Amygdala (tissue), 56 donors: Measurements from ENCODE around the gene AHCYL1.
A peak's percentile ranks its signal among the peaks of the same experiment; 100 is the strongest.

ENCODE experiments used
- DNase-seq, 56 donors: peaks; one replicate each; lab custom pipeline; 2025; lab: John Stamatoyannopoulos, UW

Gene AHCYL1

DNA sequence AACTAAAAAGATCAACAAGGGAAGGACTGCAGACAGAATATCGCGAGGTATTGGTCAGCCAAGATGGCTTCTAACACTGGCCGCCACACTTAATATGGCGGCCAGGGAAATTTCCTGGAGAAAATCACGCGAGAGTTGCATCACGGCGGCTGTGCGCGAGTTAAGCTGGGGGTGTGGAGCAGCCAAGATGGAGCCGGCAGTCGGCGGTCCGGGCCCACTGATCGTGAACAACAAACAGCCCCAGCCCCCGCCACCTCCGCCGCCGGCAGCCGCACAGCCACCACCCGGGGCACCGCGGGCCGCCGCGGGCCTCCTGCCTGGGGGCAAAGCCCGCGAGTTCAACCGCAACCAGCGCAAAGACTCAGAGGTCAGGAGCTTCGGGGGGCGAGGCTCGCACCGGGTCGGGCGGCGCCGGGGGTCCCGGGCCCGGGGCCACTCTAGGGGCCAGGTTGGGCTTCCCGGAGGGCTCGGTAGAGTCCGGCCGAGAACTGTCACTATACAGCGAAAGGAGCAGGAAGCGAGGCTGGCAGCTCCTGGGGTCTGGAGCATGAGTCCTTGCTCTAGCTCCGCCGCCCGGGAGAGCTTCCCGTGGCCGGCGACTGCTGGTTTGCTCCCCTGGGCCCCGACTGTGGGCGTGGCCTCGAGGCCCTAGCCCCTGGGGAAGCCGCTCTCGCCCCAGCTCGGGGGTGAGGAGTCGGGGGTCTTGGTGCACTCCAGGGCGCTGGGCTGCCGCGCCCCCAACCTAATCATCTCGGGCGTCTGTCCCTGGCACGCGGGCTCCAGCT is 50.1 kb downstream of the AHCYL1 start, which contains the start of gene STRIP1:
Gene STRIP1 (plus strand): TSS at position 174 of the 785 bp plus-strand sequence. CDS start 14 bp downstream, at position 188.
- peak; percentile 21 to 92 (median 78) for DNase-seq

DNA sequence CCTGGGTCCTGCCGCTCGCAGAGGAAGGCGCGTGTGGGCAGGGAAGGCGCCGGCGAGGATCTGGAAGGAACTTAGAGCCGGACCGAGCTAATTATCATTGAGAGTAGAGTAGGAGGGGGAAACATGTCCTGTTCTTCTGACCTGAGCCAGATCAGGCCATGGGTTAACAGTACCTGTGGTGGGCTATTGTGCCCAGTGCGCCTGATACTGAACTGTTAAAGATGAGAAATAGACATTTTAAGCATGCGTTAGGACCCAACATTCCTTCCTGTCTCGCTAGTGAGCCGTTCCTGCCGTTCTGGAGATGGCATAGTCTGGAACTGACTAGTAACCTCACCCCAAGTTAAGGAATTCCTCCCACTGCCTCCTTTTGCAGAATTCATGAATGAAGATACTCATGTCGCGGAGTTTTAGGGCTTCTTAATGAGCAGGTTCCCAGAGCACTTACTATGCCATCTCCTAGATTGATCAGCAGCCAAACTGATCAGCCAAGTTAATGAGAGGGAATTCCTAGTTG is 50.7 kb downstream of the AHCYL1 start:
- peak in 1 of 56 donors; percentile 44 for DNase-seq

DNA sequence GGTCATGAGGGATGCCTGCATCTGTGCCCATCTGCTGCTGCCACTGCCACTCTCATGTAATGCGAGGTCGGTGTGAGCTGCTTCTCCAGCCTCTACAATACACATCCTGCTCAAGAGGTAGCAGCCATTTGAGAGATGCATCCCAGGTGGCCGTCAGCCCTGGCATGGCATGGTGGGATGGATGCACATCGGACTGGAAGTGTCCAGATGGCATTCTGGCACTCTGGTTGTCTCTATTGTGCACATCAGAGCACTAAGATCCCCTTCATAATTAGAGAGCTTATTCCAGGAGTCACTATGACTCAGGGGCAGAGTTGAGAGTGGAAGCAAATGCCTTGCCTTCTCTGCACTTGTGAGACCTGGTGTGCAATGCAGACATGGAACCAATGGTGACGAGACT is 53.7 kb downstream of the AHCYL1 start:
- no peak for DNase-seq

DNA sequence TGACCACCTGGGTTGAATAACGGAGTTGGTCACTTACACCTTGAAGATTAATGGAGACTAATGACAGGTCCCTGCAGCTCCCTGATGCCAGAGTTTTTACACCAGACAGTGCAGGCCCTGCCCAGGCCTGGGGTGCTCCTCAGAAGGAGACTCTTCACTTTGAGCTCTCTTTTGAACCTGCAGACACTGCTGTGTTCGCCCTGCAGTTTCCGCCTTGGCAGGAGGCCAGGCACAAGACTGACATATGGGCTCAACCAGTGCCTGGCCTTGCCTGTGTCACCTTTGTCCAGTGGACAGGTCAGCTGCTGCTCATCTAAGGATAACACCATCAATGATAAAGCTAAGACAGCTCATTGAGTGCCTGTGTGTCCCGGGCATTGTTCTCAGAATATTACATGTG is 55.1 kb downstream of the AHCYL1 start:
- DNase-seq: no peak

DNA sequence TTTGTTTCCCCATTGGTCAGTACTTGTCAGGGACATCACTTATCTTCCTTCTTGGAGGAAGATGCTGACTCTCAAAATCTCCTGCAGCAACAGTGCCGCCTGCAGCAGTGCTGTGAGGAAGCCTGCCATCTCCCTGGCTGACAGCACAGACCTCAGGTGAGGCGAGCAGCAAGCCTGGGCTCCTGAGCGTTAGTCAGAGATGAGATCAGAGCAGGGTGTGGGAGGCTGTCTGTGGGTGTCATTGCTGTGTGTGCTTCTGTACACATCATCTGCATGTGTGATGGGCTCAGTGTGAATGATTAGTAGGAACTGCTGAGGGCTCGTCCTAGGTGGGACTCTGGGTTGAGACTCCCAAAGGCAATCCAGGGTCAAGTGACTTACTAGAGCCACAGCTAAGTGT is 56.0 kb downstream of the AHCYL1 start:
- DNase-seq: peak in 5 of 56 donors; percentile 9 to 27 (median 18)

DNA sequence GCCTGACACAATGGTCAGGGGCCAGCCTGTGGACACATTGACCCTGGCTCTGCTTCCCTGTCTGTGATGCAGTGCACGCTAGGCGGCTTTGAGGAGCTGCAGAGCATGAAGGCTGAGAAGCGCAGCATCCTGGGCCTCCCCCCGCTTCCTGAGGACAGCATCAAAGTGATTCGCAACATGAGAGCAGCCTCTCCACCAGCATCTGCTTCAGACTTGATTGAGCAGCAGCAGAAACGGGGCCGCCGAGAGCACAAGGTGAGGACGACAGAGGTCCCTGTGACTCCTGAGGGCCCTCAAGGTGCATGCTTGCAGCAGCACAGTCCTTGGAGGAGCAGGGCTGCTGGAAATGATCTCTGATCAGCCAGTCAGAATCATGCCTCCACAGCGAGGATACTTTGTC is 58.5 kb downstream of the AHCYL1 start:
- no peak for DNase-seq

DNA sequence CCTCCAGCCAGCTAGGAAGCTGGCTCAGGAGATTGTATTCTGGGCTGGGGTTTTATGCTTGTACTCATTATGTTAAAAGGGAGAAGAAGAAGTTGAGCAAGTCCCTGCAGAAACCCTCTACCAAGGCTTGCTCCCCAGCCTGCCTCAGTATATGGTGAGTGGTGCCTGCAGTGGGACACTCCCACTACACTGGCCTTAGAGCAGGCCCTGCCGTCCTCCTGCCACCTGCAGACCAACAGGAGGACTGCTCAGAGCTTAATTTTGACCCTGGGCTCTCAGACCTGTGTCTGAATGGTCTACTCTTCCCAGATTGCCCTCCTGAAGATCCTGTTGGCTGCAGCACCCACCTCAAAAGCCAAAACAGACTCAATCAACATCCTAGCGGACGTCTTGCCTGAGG is 62.9 kb downstream of the AHCYL1 start:
- no peak for DNase-seq

DNA sequence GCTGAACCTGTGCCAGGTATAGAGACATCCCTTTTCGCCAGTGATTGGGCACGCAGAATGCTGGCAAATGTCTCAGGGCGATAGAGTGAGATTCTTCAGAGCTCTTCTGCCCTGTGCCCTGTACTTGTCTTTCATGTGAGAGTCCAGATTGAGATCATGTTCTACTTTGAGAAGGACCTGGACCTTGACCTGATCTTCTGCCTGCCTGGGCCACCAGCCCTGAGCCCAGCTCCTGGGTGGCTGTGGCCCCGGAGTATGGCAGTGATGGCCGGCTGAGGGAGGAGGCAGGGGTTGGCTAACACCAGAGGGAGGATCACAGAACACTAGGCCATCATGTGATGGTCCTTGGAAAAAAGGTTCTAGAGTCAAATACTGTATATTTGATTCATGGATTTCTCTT is 63.7 kb downstream of the AHCYL1 start:
- DNase-seq: no peak

DNA sequence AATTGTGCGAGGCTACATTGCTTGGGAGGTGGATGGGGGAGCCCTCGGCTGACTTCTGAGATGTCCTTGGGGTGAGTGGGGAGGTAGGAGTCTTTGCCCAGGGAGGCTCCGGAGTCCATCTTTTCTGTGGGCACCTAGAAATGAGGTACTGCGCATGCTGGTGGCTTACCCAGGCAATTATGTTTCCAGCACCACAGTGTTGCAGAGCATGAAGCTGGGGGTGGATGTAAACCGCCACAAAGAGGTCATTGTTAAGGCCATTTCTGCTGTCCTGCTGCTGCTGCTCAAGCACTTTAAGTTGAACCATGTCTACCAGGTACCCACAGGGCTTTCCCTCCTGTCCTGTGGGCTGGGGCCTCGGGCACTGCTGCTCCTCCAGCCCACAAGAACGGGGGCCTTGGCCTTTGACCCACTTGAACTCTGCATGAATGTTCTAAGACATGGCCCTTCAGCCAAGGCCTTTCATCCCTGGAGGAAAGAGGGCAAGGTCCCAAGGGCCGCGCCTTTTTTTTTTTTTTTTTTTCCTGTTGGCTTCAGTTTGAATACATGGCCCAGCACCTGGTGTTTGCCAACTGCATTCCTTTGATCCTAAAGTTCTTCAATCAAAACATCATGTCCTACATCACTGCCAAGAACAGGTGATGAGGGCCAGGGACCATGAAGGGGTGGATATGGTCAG is 64.5 kb downstream of the AHCYL1 start:
- peak in 18 of 56 donors; percentile 4 to 57 (median 34) for DNase-seq

DNA sequence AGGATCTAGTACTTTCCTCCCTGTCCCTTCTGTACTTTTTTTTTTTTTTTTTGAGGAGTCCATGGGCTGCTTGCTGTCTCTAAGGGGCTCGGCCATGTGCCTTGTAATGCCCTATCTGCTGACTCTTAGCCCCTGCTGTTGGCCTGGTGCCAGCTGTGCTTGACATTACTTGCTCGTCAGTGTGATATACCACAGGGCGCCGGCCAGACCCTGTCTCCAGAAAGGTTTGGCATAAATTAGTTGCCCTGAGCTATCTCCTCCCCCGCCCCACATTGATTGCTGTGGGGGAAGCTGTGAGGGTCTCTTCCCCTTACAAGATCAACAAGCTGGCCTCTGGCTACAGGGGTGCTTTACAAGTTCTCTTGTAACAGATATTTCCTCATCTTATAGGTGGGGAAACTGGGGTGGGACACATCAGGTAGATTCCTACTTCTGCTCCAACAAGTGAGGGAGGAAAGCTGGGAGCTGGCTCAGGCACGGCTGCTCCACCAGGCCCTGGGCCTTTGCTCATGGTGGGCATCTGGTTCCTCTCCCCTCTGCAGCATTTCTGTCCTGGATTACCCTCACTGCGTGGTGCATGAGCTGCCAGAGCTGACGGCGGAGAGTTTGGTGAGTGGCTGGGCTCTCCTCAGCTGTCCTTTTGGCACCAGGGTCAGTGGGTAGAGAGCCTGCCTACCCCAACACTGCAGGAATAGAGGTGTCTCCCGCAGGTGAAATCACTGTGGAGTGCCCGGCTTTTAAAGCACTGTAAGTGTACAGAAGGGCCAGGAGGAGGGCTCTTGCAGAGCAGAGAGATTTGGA is 65.4 kb downstream of the AHCYL1 start:
- DNase-seq: no peak

DNA sequence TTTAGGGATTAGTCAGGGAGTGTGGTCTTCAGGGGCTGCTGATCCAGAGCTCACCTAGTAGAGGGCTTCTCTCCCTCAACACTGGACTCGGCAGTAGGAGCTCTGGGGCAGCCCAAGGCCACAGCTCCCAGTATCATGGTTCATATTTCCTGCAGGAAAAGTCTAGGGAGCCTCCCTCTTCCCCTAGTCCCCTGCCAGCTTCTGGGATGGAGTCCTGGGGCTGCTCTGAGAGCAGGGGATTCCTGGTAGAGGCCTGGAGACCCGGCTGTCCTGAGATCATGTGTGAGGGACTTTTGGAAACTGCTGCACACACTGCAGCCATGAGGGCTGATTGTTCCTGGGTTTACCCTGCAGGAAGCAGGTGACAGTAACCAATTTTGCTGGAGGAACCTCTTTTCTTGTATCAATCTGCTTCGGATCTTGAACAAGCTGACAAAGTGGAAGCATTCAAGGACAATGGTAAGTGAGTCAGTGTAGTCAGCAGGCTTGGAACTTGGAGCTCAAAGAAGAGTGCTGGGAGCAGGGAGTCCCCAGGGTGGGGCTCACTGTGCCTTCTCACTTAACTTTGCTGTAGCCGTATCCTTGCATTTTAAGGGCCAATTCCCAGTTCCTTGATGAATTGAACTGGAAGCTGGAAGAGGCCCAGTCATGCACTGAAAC is 66.2 kb downstream of the AHCYL1 start:
- DNase-seq: no peak

DNA sequence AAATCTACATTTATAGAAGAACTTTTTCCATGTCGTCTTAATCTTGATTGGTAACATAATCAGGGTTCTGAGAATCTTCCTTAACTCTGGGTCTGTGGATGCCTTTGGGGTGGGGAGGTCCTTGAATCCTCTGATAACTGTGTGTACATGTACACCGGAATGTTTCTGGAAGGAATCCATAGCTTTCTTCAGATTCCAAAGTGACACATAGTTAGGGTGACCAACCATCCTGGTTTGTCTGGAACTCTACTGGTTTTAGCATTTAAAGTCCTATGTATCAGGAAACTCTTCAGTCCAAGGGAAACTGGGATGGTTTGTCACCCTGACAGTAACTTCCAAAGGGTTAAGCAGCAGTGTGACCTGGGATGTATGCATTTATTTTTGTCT is 66.7 kb downstream of the AHCYL1 start:
- no peak for DNase-seq

DNA sequence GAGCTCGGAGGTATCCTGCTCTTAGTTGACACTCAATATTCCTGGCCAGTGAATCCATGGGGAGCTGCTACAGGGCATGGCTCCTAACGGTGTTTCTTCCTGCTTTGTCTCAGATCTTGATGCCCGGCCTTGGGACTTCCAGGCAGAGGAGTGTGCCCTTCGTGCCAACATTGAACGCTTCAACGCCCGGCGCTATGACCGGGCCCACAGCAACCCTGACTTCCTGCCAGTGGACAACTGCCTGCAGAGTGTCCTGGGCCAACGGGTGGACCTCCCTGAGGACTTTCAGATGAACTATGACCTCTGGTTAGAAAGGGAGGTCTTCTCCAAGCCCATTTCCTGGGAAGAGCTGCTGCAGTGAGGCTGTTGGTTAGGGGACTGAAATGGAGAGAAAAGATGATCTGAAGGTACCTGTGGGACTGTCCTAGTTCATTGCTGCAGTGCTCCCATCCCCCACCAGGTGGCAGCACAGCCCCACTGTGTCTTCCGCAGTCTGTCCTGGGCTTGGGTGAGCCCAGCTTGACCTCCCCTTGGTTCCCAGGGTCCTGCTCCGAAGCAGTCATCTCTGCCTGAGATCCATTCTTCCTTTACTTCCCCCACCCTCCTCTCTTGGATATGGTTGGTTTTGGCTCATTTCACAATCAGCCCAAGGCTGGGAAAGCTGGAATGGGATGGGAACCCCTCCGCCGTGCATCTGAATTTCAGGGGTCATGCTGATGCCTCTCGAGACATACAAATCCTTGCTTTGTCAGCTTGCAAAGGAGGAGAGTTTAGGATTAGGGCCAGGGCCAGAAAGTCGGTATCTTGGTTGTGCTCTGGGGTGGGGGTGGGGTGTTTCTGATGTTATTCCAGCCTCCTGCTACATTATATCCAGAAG is 69.2 kb downstream of the AHCYL1 start:
- DNase-seq: peak in 41 of 56 donors; percentile 9 to 81 (median 36)

DNA sequence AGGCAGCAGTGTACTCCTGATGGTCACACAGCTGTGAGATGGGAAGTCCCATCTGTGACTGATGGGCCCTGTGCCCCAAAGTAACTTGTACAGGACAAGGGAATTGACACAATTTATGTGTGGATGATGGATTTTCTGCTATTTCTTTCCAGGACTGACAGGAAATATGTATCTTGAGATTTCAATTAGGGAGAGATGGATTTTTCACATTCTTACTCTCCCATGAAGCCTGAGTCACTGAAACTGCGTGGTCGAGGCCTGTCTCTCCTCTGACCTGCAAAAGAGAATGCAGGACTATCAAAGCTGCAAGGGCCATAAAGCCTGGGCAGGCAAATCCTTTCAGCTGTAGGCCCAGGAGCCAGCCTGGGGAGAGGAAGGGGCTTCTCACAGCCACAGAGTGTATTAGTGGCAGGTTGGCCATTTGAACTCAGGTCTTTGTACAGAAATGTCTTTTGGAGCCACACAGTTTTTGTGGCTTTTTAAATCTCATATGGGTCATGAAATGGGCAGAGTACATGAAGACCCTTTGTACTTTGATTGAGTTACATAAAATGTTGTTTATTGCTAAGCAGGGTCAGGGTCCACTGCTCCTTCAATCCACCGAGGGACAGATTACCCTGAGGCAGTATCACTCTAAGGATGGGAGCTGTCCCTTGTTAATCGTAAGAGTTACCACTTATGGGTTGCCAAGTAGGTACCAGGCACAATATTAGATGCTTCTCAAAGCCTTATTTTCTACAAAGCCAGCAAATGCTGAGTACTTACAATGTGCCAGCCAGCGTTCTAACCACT is 71.1 kb downstream of the AHCYL1 start:
- DNase-seq: no peak

DNA sequence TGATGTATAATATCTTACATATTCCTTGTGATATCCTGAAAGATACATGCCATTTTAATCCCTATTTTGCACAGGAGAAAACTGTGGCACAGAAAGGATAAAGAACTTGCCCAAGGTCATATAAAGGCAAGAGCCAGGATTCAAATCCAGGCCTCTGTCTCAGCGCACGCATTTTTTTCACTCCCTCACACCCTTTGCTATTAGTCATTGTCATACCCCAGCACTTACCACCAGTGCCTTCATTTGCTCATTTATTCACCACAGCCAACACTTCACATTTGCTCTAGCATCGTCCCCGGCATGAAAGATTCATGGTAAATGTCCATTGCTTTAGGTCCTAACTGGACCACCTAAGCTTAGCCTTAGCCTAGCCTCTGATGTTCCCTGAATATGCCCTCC is 71.7 kb downstream of the AHCYL1 start:
- no peak for DNase-seq

DNA sequence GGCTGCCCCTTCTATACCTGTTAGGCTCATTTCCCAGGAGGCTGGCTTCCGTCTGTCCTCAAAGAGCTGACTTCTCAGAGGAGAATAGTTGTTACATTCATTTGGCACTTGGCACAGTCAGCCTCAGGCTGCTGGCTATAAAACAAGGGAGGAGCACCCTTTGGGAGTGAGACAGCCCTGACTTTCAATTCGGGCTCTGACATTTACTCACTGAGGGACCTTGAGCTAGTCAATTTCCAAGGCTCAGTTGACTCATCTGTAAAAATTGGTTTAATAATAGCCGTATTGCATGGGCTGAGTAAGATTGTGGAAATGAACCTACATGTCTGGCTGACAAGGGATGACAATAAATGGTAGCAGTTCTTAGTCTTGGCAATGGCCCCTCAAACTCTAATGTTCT is 72.2 kb downstream of the AHCYL1 start:
- DNase-seq: no peak

DNA sequence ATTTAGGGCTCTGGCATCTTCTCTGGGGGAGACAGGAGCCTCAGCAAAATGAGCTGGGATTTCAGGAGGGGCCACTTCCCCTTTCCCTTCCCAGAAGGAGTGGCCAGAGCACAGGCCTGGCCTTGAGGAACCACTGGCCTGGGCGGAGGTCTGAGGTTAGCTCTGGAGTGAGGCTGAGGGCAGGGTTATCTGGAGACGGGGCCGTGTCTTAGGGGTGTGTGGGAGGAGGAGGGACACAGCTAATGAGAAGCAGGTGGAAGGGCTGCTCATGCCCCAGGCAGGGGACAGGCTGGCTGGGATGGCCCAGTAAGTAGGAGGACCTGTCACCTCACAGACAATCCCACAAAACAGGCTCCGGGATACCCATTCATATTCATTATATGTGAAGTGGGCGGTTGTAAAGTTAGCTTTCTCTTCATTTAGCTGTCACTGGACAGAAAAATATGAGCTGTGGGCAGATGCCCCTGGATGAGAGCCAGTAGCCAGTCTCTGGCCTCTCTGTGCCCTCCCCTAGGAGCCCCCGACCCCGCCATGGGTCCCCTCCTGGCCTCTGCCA is 73.5 kb downstream of the AHCYL1 start:
- no peak for DNase-seq

DNA sequence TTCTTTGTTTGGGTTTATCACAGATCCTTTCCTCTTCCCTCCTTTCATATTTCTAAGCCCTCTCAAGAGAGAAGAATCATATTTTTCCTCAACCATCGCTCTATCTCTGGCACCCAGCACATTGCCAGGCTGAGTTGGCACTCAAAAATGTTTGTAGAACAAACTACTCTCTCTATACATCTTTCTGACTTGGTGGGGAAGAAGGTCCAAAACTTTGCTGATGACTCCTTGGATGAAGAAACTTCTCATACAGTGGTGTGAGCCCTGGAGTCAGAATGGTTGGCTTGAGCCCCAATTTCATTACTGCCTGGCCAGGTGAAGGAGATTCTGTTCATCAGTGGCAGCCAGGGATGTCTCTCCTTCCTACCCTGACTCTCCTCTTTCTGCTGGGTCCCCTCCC is 74.0 kb downstream of the AHCYL1 start:
- DNase-seq: no peak
